ENCODE measurements around the gene LGR4. TPM values are rescaled to one million over a fixed set of nuclear protein-coding genes. Genes with fewer than 3 reads are reported as not detected.

Gene LGR4
- total RNA-seq, 4 donors from 2014 or later = 28.7 to 165 (median 120) TPM

- in situ Hi-C loops (cut with MboI; ENCODE audit: low pct_ligation_motif_present in 1 of 4, low pct_unique_long_range_greater_than_20kb in 1 of 4, low sequenced_read_pairs in 3 of 4) = no loop called here
Measured at GRCh38 chr11:27413218-27413617, 59.4 kb downstream of the LGR4 start.

GRCh38 chr11:27412192-27412691, 60.3 kb downstream of the LGR4 start:
- no peak overlapping the region for H3K4me3 ChIP-seq
- H3K36me3 ChIP-seq = no peaks in the 10 kb centered on the region
- no peak for DNase-seq
- TF ChIP-seq POLR2A (IDR thresholded peaks at IDR 0.05) (no peak), POLR2AphosphoS5 (IDR thresholded peaks at IDR 0.05) (no peak), CTCF (IDR thresholded peaks at IDR 0.05) (no peak), EP300 (IDR thresholded peaks at IDR 0.05; ENCODE audit: low read depth) (no peak)
- no peak overlapping the region for H3K27ac ChIP-seq
- intact Hi-C loops (cut with DNase I; ENCODE audit: low total_unique reads) = no loop called here
- no peaks in the 10 kb centered on the region for H3K4me1 ChIP-seq
- in situ Hi-C loops (cut with MboI; ENCODE audit: low pct_ligation_motif_present in 1 of 4, low pct_unique_long_range_greater_than_20kb in 1 of 4, low sequenced_read_pairs in 3 of 4) = no loop called here
- no peaks in the 10 kb centered on the region for H3K27me3 ChIP-seq
- no peaks in the 10 kb centered on the region for H3K9me3 ChIP-seq

More at GRCh38 chr11:27413218-27413617, 59.4 kb downstream of the LGR4 start:
- H3K9me3 ChIP-seq = no peaks in the 10 kb centered on the region
- no peaks in the 10 kb centered on the region for H3K36me3 ChIP-seq
- TF ChIP-seq POLR2AphosphoS5 (IDR thresholded peaks at IDR 0.05) (no peak), POLR2A (IDR thresholded peaks at IDR 0.05) (no peak), EP300 (IDR thresholded peaks at IDR 0.05; ENCODE audit: low read depth) (no peak), CTCF (IDR thresholded peaks at IDR 0.05) (no peak)
- H3K4me3 ChIP-seq = no peak overlapping the region
- H3K4me1 ChIP-seq = peaks cover 0 to 2% (median 0%) of the 10 kb centered on the region in 4 donors
- intact Hi-C loops (cut with DNase I; ENCODE audit: low total_unique reads) = no loop called here
- H3K27ac ChIP-seq = no peak overlapping the region
- H3K27me3 ChIP-seq = no peaks in the 10 kb centered on the region
- no peak for DNase-seq
- 14 to 87% methylated on average over 1 to 5 of the region's 5 CpGs for WGBS, 2 donors (ENCODE audit: low coverage in 1 of 2)

- Histone ChIP-seq H3K4me1 (no peaks in the 10 kb centered on the region), H3K27ac (no peak overlapping the region), H3K27me3 (no peaks in the 10 kb centered on the region), H3K36me3 (no peaks in the 10 kb centered on the region), H3K9me3 (no peaks in the 10 kb centered on the region), H3K4me3 (no peak overlapping the region)
- no peak for DNase-seq
- in situ Hi-C loops (cut with MboI; ENCODE audit: low pct_ligation_motif_present in 1 of 4, low pct_unique_long_range_greater_than_20kb in 1 of 4, low sequenced_read_pairs in 3 of 4) = no loop called here
- TF ChIP-seq POLR2A (IDR thresholded peaks at IDR 0.05) (no peak), CTCF (IDR thresholded peaks at IDR 0.05) (no peak), EP300 (IDR thresholded peaks at IDR 0.05; ENCODE audit: low read depth) (no peak), POLR2AphosphoS5 (IDR thresholded peaks at IDR 0.05) (no peak)
- intact Hi-C loops (cut with DNase I; ENCODE audit: low total_unique reads) = no loop called here
Measured at GRCh38 chr11:27411328-27411727, 61.3 kb downstream of the LGR4 start.

- in situ Hi-C loops (cut with MboI; ENCODE audit: low pct_ligation_motif_present in 1 of 4, low pct_unique_long_range_greater_than_20kb in 1 of 4, low sequenced_read_pairs in 3 of 4) = no loop called here
- intact Hi-C loops (cut with DNase I; ENCODE audit: low total_unique reads) = no loop called here
Measured at GRCh38 chr11:27410272-27410671, 62.3 kb downstream of the LGR4 start.

More at GRCh38 chr11:27410272-27410671, 62.3 kb downstream of the LGR4 start:
- H3K27ac ChIP-seq = no peak overlapping the region
- no peaks in the 10 kb centered on the region for H3K27me3 ChIP-seq
- WGBS, 2 donors (ENCODE audit: low coverage in 1 of 2) = 90 to 100% methylated on average over 1 of the region's 1 CpG
- DNase-seq = no peak
- TF ChIP-seq CTCF (IDR thresholded peaks at IDR 0.05) = no peak
- TF ChIP-seq POLR2A (IDR thresholded peaks at IDR 0.05) = no peak
- no peak for TF ChIP-seq POLR2AphosphoS5 (IDR thresholded peaks at IDR 0.05)
- TF ChIP-seq EP300 (IDR thresholded peaks at IDR 0.05; ENCODE audit: low read depth) = no peak
- H3K4me3 ChIP-seq = no peak overlapping the region
- no peaks in the 10 kb centered on the region for H3K4me1 ChIP-seq
- H3K36me3 ChIP-seq = no peaks in the 10 kb centered on the region
- H3K9me3 ChIP-seq = no peaks in the 10 kb centered on the region
